LoVo (cell line): Measurements from ENCODE around the gene ITGBL1.
"Not testable (repeated sequence)": the region's sequence is repeated elsewhere in the genome, so short reads cannot be mapped to it uniquely, and the experiment has no call there.

Source experiments
- DNase-seq: peaks from one replicate; pipeline ENCODE4 v3.0.0-alpha.2; 2016; ENCODE audit warnings: low spot score

ITGBL1 gene

GRCh38 chr13:101512650-101513049 lies 60.2 kb downstream of the ITGBL1 start:
- no peak for DNase-seq

- DNase-seq: no peak
These were observed 61.6 kb downstream of the ITGBL1 start for GRCh38 chr13:101514100-101514499.

GRCh38 chr13:101514695-101515275 lies 62.3 kb downstream of the ITGBL1 start:
- peak; percentile 31 for DNase-seq

GRCh38 chr13:101515504-101515903 lies 63.0 kb downstream of the ITGBL1 start:
- no peak for DNase-seq

DNA sequence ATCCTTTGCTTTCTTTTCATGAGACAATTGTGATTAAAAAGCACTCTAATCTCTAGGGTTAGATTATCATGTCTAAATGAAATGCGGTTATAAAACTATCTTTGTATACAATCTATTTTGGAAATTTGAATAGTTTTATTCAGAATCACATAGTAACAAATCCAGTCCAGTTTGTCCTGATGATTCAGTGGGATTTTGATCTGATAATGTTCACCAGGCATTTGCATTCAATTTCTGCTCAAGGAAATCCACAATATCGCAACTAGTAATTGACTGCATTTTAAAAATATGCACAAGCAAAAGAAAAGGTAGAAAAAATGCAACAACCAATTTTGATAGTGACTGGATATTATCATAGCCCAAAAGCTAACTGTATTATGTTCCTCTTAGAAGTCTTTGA lies 63.8 kb downstream of the ITGBL1 start:
- no peak for DNase-seq

DNA sequence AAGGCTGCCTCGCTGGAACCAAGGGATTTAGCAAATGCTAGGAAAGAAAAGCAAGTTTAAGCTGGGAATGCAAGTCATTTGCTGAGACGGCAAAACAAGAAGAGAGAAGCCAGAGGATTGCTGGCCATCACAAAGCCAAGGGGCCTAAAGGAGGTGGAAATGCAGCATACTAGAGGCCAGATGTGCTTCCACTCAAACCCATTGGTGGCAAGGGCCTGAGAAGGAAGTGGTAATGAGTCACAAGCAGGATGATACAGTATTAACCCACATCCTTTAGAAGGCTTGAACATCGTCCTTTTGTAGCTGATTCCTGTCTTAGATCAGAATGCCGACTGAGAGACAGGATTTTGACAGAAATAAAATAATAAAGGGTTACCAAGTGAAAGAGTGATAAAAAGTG lies 68.2 kb downstream of the ITGBL1 start:
- DNase-seq: no peak

GRCh38 chr13:101521371-101521770 lies 68.9 kb downstream of the ITGBL1 start:
- DNase-seq: no peak

DNA sequence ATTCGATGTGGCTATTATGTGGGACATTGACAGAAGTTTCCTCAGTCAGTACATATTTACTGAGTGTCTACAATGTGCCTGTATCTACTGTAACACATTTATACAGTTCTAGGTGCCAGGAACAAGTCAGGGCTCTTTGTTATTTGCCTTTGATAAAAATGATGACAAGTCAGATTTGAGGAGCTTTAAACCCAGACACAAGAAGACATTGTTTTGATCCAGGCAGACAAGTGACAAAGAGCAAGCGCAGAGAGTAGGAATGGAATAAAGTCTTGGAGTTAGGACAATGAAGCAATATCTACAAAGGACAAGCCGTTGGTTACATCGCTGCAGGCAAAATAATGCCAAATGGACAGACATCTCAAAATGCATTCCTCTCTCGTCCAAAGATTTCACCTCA lies 70.1 kb downstream of the ITGBL1 start:
- no peak for DNase-seq

- DNase-seq: no peak
These were observed 71.0 kb downstream of the ITGBL1 start for GRCh38 chr13:101523154-101524131.

- DNase-seq: no peak
These were observed 74.7 kb downstream of the ITGBL1 start for GRCh38 chr13:101527130-101527529.

GRCh38 chr13:101529422-101529821 lies 76.9 kb downstream of the ITGBL1 start:
- DNase-seq: no peak

DNA sequence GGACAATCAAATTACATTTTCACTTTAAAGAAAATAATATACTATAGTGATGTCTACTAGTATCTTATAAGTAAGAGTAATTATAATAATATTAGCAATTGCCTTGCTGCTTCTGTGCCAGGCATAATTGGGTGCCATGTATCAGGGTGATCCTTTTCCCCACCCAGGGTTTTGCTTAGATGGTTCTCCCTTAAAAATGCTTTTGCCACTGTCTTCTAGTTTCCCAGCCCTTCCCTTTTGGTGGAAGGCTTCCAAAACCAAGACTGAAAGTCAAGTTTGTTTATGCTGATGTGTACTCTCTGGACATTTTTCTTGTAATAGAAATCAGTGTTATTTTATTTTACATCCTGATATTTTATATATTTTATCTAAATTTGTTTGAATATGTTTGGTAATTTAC lies 77.8 kb downstream of the ITGBL1 start:
- no peak for DNase-seq

- no peak for DNase-seq
These were observed 82.8 kb downstream of the ITGBL1 start for GRCh38 chr13:101535192-101535746.

GRCh38 chr13:101536079-101536478 lies 83.6 kb downstream of the ITGBL1 start:
- no peak for DNase-seq

DNA sequence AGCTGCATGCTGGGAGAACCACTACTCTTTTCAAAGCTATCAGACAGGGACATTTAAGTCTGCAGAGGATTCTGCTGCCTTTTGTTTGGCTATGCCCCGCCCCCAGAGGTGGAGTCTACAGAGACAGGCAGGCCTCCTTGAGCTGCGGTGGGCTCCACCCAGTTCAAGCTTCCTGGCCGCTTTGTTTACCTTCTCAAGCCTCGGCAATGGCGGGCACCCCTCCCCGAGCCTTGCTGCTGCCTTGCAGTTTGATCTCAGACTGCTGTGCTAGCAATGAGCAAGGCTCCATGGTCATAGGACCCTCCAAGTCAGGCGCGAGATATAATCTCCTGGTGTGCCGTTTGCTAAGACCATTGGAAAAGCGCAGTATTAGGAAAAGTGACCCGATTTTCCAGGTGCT lies 92.1 kb downstream of the ITGBL1 start:
- not testable (repeated sequence) for DNase-seq

- no peak for DNase-seq
These were observed 92.5 kb downstream of the ITGBL1 start for GRCh38 chr13:101544979-101545378.

- DNase-seq: no peak
These were observed 93.0 kb downstream of the ITGBL1 start for GRCh38 chr13:101545521-101545920.

DNA sequence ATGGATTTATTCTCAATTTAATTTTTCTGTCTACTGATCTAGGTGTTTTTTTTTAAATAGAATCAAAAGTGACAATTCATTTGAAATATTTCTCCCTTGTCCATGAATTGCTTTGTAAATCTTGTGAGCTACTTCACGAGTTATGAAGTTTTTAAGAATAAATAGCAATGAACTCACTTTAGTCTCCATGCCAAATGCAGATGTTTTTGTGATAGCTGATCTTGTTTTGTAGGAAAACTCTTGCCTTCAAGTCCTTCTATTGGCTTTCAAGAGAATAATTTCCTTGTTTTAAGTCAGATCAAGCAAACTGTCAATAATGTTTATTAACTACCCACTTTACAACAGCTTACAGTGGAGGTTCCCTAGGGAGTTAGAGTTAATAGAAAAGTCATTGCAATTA lies 99.8 kb downstream of the ITGBL1 start:
- no peak for DNase-seq

- no peak for DNase-seq
These were observed 100.3 kb downstream of the ITGBL1 start for GRCh38 chr13:101552786-101553185.

GRCh38 chr13:101554420-101555125 lies 102.1 kb downstream of the ITGBL1 start:
- DNase-seq: no peak

DNA sequence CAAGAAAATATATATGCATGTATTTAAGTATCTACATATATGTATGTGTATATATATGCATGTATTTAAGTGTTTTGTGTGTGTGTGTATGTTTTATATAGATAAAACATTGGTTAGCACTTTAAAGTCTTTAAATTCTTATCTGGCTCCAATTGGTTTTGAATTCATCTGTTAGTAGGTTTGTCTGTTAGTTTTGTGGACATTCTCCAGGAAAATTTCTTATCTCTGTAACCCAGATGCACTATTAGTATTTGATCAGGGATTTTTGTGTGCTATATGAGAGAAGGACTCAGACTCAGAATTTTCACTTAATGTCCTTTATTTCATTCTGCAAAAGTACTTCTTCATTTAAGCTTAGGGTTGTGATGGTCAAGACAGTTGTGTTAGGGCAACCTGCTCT lies 103.1 kb downstream of the ITGBL1 start:
- no peak for DNase-seq

GRCh38 chr13:101556676-101557123 lies 104.2 kb downstream of the ITGBL1 start:
- no peak for DNase-seq
